ENCODE results near the gene TMEM219. TPM values are rescaled to one million over a fixed set of nuclear protein-coding genes. Genes with fewer than 3 reads are reported as not detected.

The TMEM219 gene
- total and polyA plus RNA-seq, 11 donors: 58.9 to 121 (median 69.8) TPM

DNA sequence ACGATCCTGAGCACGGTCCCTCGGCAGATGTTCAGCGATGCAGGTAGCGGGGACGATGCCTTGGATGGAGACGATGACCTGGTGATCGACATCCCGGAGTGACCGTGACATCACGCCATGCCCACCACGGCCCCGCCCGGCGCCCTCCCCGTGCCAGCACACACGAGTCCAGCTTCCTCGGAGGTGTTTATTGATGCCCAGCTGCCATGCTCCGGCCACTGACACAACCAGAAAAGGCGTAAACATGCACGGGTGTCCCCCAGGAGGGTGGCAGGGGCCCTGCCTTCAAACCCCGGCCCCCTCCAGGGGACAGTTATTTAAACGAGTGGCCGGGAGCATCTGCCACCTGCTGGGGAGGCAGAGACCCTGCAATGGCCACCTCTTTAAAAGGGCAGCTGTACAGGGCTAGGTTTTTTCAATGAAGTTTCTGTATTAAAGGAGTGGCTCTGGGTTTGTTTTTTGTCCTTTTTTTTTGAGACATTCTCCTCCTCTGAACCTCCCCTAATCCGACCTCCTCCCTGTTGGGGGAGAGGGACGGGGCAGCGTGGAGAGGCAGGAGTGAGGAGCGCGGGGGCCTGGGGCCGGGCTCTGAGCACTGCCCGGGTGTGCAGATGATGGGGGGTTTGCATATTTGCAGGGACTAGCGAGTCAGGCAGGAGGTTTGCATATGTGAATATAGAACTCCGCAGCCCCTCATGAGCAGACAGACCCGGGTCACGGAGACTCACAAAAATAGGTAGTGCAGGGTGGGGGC is 43.6 kb downstream of the TMEM219 start:
- Histone ChIP-seq H3K4me1 (peaks cover 0 to 14% (median 3%) of the 10 kb centered on the region in 12 donors), H3K4me3 (no peak overlapping the region), H3K27me3 (peaks cover 7 to 25% (median 18%) of the 10 kb centered on the region in 9 donors), H3K9me3 (no peaks in the 10 kb centered on the region), H3K27ac (no peak overlapping the region), H3K36me3 (peaks cover 0 to 26% (median 6%) of the 10 kb centered on the region in 9 donors)
- intact Hi-C loops (cut with DNase I): loop anchor here in 5 of 10 donors (5.0 to 10.0 kb wide), 7 partner anchors 51 to 303 kb away; partner anchors contain the start of genes KCTD13 (in 4 of the 5), CDIPT (in 3 of the 5), PAGR1 (in 1 of the 5) and PRRT2 (in 1 of the 5)
- ATAC-seq (peak in 3 of 4 donors; percentile 29 to 66 (median 62)), DNase-seq (peak in 2 of 5 donors; percentile 22 to 64)
- TF ChIP-seq POLR2A (IDR thresholded peaks at IDR 0.05): peak in 1 of 2 donors; percentile 9
- TF ChIP-seq CTCF (IDR thresholded peaks at IDR 0.05): peak; percentile 73 to 89 (median 84)
- 53 to 64% (median 63%) methylated on average over 27 to 35 of the region's 35 CpGs for WGBS, 4 donors

GRCh38 chr16:30006095-30006473 is 44.2 kb downstream of the TMEM219 start:
- WGBS, 4 donors: 89 to 90% (median 90%) methylated on average over 16 to 18 of the region's 18 CpGs
- TF ChIP-seq CTCF (IDR thresholded peaks at IDR 0.05): no peak
- no peak for TF ChIP-seq POLR2A (IDR thresholded peaks at IDR 0.05)
- intact Hi-C loops (cut with DNase I): loop anchor here in 5 of 10 donors (5.0 to 10.0 kb wide), 7 partner anchors 51 to 304 kb away; partner anchors contain the start of genes KCTD13 (in 4 of the 5), CDIPT (in 3 of the 5), PAGR1 (in 1 of the 5) and PRRT2 (in 1 of the 5)
- Histone ChIP-seq H3K9me3 (no peaks in the 10 kb centered on the region), H3K4me3 (no peak overlapping the region), H3K27ac (no peak overlapping the region), H3K27me3 (peaks cover 13 to 31% (median 23%) of the 10 kb centered on the region in 9 donors), H3K4me1 (peaks cover 1 to 20% (median 8%) of the 10 kb centered on the region in 12 donors), H3K36me3 (peaks cover 0 to 20% (median under 1%) of the 10 kb centered on the region in 9 donors)
- DNase-seq (no peak), ATAC-seq (no peak)

- TF ChIP-seq CTCF (IDR thresholded peaks at IDR 0.05): no peak
- TF ChIP-seq POLR2A (IDR thresholded peaks at IDR 0.05): no peak
- Histone ChIP-seq H3K4me1 (peaks cover 2 to 27% (median 12%) of the 10 kb centered on the region in 12 donors), H3K9me3 (no peaks in the 10 kb centered on the region), H3K27ac (no peak overlapping the region), H3K36me3 (peaks cover 0 to 13% (median 0%) of the 10 kb centered on the region in 9 donors), H3K4me3 (no peak overlapping the region), H3K27me3 (peaks cover 18 to 38% (median 31%) of the 10 kb centered on the region in 9 donors)
- ATAC-seq (no peak), DNase-seq (peak in 1 of 5 donors; percentile 20)
- intact Hi-C loops (cut with DNase I): loop anchor here in 5 of 10 donors (5.0 to 10.0 kb wide), 7 partner anchors 52 to 305 kb away; partner anchors contain the start of genes KCTD13 (in 4 of the 5), CDIPT (in 3 of the 5), PAGR1 (in 1 of the 5) and PRRT2 (in 1 of the 5)
- 78 to 87% (median 83%) methylated on average over 28 to 34 of the region's 34 CpGs for WGBS, 4 donors
These were observed 44.9 kb downstream of the TMEM219 start for GRCh38 chr16:30006659-30007377.
